Posterior vena cava (tissue), 2 donors: Measurements from ENCODE around the gene PCARE. TPM values are rescaled to one million over a fixed set of nuclear protein-coding genes. Genes with fewer than 3 reads are reported as not detected.

Source experiments
- DNase-seq: peaks from one replicate; pipeline ENCODE4 v3.0.0-alpha.2; 2020; ENCODE audit warnings: low spot score
- intact Hi-C, 2 donors: fragments of 100-400 bp; cut with DNase I; formaldehyde crosslinking; loops; one replicate each; pipeline versions ENCODE4 v1.14.1 to v1.14.2; 2022 to 2023
- total RNA-seq, 2 donors: library from RNA; stranded (reverse); fragmentation: NEBNext Ultra II Directional; extraction: Animal tissue kit (Norgen Biotek cat#: 25700); gene quantifications; one replicate each; pipeline ENCODE4 v1.2.1, GENCODE V29; 2021
- donor health status: DM: yes; HTN: yes; CAD: no.
- donor health status: DM: yes; HTN: yes; CAD: no.

The PCARE gene
- total RNA-seq, 2 donors from 2014 or later: not detected

GRCh38 chr2:29047083-29047845 lies 27.1 kb downstream of the PCARE start:
- intact Hi-C loops: no loop called here

GRCh38 chr2:29046321-29046720 lies 28.0 kb downstream of the PCARE start:
- no peak for DNase-seq
- intact Hi-C loops: no loop called here

More at GRCh38 chr2:29047083-29047845, 27.1 kb downstream of the PCARE start:
- DNase-seq: no peak

GRCh38 chr2:29044459-29044858 lies 29.9 kb downstream of the PCARE start:
- no peak for DNase-seq
- intact Hi-C loops: no loop called here

- DNase-seq: no peak
- intact Hi-C loops: no loop called here
Observed at GRCh38 chr2:29042561-29043075, 31.7 kb downstream of the PCARE start.

GRCh38 chr2:29041161-29041660 lies 33.1 kb downstream of the PCARE start:
- intact Hi-C loops: no loop called here
- no peak for DNase-seq

- intact Hi-C loops: no loop called here
- no peak for DNase-seq
Observed at GRCh38 chr2:29040552-29040951, 33.8 kb downstream of the PCARE start.

- DNase-seq: peak; percentile 18
- intact Hi-C loops: no loop called here
Observed at GRCh38 chr2:29039718-29040480, 34.4 kb downstream of the PCARE start.

GRCh38 chr2:29035016-29035745 lies 39.1 kb downstream of the PCARE start:
- peak; percentile 46 for DNase-seq
- intact Hi-C loops: no loop called here

- intact Hi-C loops: no loop called here
- peak; percentile 35 for DNase-seq
Observed at GRCh38 chr2:29033656-29034055, 40.7 kb downstream of the PCARE start.

GRCh38 chr2:29033172-29033571 lies 41.2 kb downstream of the PCARE start:
- DNase-seq: peak; percentile 35
- intact Hi-C loops: no loop called here

GRCh38 chr2:29032189-29032588 lies 42.1 kb downstream of the PCARE start:
- intact Hi-C loops: no loop called here
- no peak for DNase-seq

GRCh38 chr2:29031046-29031445 lies 43.3 kb downstream of the PCARE start:
- DNase-seq: no peak
- intact Hi-C loops: no loop called here

GRCh38 chr2:29025711-29026110 lies 48.6 kb downstream of the PCARE start:
- no peak for DNase-seq
- intact Hi-C loops: no loop called here

- DNase-seq: no peak
Observed at GRCh38 chr2:29024882-29025430, 49.4 kb downstream of the PCARE start.

GRCh38 chr2:29023188-29023587 lies 51.1 kb downstream of the PCARE start:
- DNase-seq: no peak
- intact Hi-C loops: no loop called here

More at GRCh38 chr2:29024882-29025430, 49.4 kb downstream of the PCARE start:
- intact Hi-C loops: no loop called here

GRCh38 chr2:29022679-29023078 lies 51.6 kb downstream of the PCARE start:
- no peak for DNase-seq
- intact Hi-C loops: no loop called here

GRCh38 chr2:29021886-29022285 lies 52.4 kb downstream of the PCARE start:
- intact Hi-C loops: no loop called here
- peak; percentile 68 for DNase-seq

- intact Hi-C loops: no loop called here
- DNase-seq: no peak
Observed at GRCh38 chr2:29017716-29018435, 56.4 kb downstream of the PCARE start.

GRCh38 chr2:29016504-29016903 lies 57.8 kb downstream of the PCARE start:
- DNase-seq: no peak
- intact Hi-C loops: no loop called here
